Daoy (cell line): ENCODE results near the gene EDDM3A. TPM values are rescaled to one million over a fixed set of nuclear protein-coding genes. Genes with fewer than 3 reads are reported as not detected.
"Not testable (repeated sequence)": the region's sequence is repeated elsewhere in the genome, so short reads cannot be mapped to it uniquely, and the experiment has no call there.

Experiments
- DNase-seq: peaks from one replicate; pipeline ENCODE4 v3.0.0-alpha.2; 2015; ENCODE audit warnings: low read depth
- total RNA-seq: library from RNA; depleted of rRNA; stranded (reverse); fragments of >200 nt; shearing (Covaris generic); gene quantifications from 2 replicates; pipeline ENCODE4 v1.2.3, GENCODE V29; 2014

The EDDM3A gene
- total RNA-seq, 1 experiment from 2014 or later: not detected

GRCh38 chr14:20732979-20733635, 12.6 kb upstream of the EDDM3A start:
- no peak for DNase-seq

DNA sequence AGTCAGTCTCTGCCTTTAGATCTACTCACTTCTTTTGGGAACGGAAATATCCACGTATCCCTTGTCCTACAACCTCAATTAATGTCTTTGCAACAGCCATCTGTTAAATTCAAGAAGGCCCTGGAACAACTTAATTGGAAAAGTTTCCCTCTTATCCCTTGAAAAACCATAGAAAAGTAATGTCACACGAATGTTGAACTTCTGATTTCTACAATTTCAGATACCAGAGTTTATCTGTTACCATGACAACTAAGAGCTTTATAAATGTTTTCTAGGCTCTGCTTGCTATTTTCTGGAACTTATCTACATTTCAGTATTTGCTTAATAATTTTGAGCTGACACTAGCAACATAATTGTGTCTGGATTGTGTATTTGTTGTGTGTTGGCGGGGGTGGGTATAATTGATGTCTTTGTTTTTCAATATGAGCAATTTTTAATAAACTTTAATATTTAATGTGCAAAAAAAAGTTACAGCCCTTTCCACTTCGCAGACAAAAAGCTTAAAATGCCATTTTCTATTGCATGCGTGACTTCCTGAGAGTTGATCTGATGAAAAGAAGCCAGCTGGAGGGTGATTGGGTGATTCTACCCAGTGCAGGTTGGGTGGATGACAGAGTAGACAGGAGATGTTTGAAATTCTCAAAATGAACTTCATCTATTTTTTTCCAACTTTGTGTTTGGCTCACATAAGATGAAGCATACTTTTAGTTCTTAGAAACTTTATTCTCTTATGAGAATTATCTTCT, 11.8 kb upstream of the EDDM3A start:
- no peak for DNase-seq

- DNase-seq: no peak
These were observed 11.3 kb upstream of the EDDM3A start for GRCh38 chr14:20734430-20734806.

- DNase-seq: not testable (repeated sequence)
These were observed 7.4 kb upstream of the EDDM3A start for GRCh38 chr14:20738292-20738691.

- no peak for DNase-seq
These were observed 3.6 kb upstream of the EDDM3A start for GRCh38 chr14:20742132-20742531.

- DNase-seq: no peak
These were observed 2.1 kb upstream of the EDDM3A start for GRCh38 chr14:20743556-20743955.

DNA sequence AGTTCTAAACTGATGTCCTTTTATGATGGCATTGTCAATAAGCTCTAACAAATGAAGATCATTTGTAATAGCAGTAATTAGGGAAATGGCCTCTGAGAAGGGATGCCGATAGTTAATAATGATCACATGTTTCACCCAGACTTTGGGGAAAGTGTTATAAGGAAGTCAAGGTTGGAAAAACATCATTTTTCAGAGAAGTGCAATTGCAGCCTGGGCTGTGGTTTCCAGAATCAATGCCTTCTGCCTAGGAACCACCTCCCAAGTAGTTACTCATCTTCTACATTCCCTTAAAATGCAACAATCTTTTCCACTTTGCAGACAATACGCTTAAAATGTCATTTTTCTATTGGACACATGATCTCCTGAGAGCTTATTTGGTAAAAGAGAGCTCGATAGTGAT, 879 bp downstream of the EDDM3A start:
- no peak for DNase-seq

DNA sequence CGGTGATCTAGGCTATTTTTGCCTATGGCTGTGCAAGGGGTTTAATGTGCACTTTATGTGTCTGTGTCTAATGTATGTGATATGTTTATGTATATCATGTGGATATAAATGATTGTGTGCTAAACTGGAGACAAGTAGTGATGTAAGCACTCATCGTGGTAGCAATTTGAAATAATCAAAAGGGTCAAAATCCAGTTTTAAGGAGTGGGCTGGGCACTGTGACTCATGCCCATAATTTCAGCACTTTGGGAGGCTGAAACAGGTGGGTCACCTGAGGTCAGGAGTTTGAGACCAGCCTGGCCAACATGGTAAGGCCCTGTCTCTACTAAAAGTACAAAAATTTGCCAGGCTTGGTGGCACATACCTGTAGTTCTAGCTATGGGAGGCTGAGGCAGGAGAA, 2.8 kb downstream of the EDDM3A start:
- no peak for DNase-seq

DNA sequence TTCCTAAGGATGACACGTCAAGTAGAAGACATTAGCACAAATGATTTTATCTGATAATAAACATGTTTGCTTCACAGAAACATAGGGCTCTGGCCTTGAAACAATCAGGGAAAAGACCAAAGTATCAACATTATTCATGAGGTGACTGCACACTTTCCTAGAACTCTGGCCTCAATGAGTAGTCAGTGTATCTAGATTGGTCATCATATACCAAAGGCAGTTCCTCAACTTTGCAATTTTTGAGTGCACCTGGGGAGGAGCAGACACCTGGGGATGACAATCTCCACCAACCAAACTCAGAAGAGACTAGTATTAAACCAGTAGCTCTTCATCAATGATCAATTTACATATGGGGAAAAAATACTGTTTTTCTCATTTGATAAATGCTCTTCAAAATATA, 4.5 kb downstream of the EDDM3A start:
- no peak for DNase-seq

GRCh38 chr14:20751963-20752562, 6.4 kb downstream of the EDDM3A start:
- DNase-seq: no peak

GRCh38 chr14:20754308-20754707, 8.6 kb downstream of the EDDM3A start:
- DNase-seq: no peak

- no peak for DNase-seq
These were observed 9.3 kb downstream of the EDDM3A start for GRCh38 chr14:20755037-20755436.

- peak; percentile 23 for DNase-seq
These were observed 12.3 kb downstream of the EDDM3A start for GRCh38 chr14:20757965-20758364.

- not testable (repeated sequence) for DNase-seq
These were observed 13.8 kb downstream of the EDDM3A start for GRCh38 chr14:20759465-20759864.

DNA sequence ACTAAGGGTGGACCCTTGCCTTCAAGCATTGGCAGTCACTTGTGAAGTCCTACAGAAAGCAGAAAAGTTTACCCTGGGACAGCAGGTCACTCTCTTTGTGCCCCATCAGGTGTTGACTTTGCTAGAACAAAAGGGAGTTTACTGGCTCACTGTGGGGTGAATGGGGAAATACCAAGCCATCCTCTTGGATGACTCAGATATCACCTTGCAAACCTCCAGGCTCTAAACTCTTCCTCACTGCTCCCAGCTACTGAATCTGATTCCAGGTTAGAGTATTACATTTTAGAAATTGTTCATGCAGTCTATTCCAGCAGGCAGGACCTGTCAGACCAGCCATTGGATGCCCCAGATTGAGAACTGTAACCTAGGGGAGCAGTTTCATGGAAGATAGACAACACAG, 15.3 kb downstream of the EDDM3A start:
- DNase-seq: peak; percentile 13

GRCh38 chr14:20768593-20768892, 22.9 kb downstream of the EDDM3A start:
- DNase-seq: no peak

DNA sequence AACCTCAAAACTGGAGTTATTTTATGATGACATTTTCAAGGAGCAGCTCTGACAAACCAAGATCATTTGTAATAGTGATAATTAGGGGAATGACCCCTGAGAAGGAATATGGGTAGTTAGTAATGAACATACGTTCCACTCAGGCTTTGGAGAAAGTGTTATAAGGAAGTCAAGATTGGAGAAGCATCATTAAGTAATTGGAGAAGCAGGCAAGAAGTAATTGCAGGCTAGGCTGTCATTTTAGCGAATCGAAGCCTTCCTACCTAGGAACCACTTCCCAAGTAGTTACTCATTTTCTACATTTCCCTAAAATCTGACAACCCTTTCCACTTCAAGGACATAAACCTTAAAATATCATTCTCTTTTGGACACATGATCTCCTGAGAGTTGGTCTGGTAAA, 23.7 kb downstream of the EDDM3A start:
- no peak for DNase-seq

DNA sequence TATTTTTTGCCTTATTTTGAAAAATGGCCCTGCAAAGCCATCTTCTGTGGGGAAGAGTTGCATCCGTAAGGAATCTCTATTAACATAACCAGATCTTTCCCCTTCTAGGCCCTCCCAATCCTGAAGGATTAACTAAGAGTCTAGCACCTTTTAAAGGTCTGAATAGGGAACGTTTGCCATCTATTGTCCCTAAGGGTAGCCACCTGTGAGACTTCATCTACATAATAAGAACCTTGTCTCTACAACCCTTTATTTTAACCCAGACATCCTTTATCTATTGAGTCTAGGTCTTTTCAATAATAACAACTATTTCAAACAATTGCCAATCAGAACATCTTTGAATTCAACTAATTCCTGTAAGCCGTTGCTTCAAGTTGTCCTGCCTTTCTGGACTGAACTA, 27.0 kb downstream of the EDDM3A start:
- no peak for DNase-seq

- no peak for DNase-seq
These were observed 28.7 kb downstream of the EDDM3A start for GRCh38 chr14:20774258-20774824.

GRCh38 chr14:20775043-20775442, 29.4 kb downstream of the EDDM3A start:
- DNase-seq: no peak

DNA sequence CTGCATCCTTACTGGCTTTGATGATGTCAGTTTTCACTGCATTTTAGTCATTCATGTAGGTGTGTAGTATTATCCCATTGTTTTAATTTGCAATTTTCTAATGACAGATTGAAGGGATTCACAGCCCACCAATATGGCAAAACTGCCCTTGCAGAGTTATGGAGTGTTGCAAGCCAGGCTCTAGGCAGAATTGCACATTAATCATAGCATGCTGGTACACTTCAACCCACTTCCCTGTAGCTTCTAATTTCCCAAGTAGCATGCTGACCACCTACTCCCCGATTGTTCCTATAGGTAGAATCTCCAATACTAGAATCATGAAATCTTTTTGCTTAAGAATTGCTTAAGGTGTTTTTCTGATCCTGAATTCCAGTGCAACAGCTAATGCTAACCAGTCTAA, 30.2 kb downstream of the EDDM3A start:
- no peak for DNase-seq

- no peak for DNase-seq
These were observed 36.1 kb downstream of the EDDM3A start for GRCh38 chr14:20781803-20782202.

DNA sequence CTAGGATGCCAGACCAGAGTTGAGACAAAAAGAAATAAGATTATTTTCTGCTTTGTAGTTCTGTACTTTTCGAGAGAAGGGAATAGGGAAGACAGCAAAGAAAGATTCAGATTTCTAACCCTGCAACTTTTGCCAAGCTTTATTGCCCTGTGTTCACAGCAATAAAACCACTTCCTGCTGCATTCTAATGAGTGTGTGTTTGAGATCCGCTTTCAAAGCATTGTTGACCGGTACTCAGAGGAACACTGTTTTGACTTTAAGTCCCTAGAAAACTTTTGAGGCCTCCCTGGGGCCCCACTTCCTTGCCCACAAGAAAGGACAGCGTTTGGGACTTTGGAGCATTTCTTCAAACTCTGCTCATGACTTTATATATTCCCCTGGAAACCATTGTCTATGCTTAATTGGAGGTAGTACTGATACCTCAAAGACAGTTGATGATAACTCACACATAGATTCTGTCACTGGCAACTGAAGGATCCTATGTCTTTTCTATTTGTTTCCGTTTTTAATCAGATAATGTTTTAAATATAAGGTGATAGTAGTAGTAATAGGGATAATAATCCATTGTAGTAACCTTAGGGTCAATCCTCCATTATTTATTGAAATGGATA, 36.7 kb downstream of the EDDM3A start:
- no peak for DNase-seq
